RWPE1 (cell line): ENCODE measurements around the gene PKP1.
"Not testable (repeated sequence)": the region's sequence is repeated elsewhere in the genome, so short reads cannot be mapped to it uniquely, and the experiment has no call there.

Experiments
- CTCF ChIA-PET: fragments of 350-600 bp; sonication (Branson Sonifier 250); formaldehyde crosslinking; extraction: SDS; loops from one replicate; lab custom pipeline; 2021; lab: Yijun Ruan, JAX
- POLR2A ChIA-PET: fragments of 400-600 bp; formaldehyde crosslinking; extraction: SDS; loops from one replicate; lab custom pipeline; 2020; ENCODE audit warnings: antibody characterized with exemption; ENCODE audit not compliant: low non-redundant PET; lab: Yijun Ruan, JAX
- DNase-seq: peaks from one replicate; pipeline ENCODE4 v3.0.0; 2012; ENCODE audit warnings: low spot score
- H3K27ac ChIP-seq: fragments of 450-650 bp; 2 replicates; pipeline ENCODE4 v1.5.1; 2017
- CTCF ChIP-seq: fragments of 450-650 bp; conservative IDR thresholded peaks from 2 replicates; pipeline ENCODE4 v1.5.1; 2017; ENCODE audit warnings: low read depth, mild to moderate bottlenecking

Gene PKP1

GRCh38 chr1:201253906-201254624 is 29.2 kb upstream of the PKP1 start:
- DNase-seq = no peak
- peak overlapping the region; percentile 69 for H3K27ac ChIP-seq
- POLR2A ChIA-PET = interaction anchor here (0.8 to 1.3 kb wide), 2 partner anchors 29 to 35 kb away, joined by 3 to 4 read pairs; partner anchors contain the start of gene PKP1
- CTCF ChIA-PET = interaction anchor here (0.5 to 2.9 kb wide), 49 partner anchors 9 to 480 kb away, joined by 3 to 46 read pairs (median 5); partner anchors contain the start of gene PKP1
- TF ChIP-seq CTCF = no peak

GRCh38 chr1:201254625-201255478 is 28.5 kb upstream of the PKP1 start:
- peak; percentile 91 for DNase-seq
- CTCF ChIA-PET = interaction anchor here (0.5 to 2.9 kb wide), 50 partner anchors 8 to 481 kb away, joined by 3 to 46 read pairs (median 5); partner anchors contain the start of gene PKP1
- H3K27ac ChIP-seq = peak overlapping the region; percentile 69
- POLR2A ChIA-PET = interaction anchor here (1.3 kb wide), 1 partner anchor 28 kb away, joined by 4 read pairs; the partner anchor contains the start of gene PKP1
- peak; percentile 97 for TF ChIP-seq CTCF

GRCh38 chr1:201255479-201256362 is 27.6 kb upstream of the PKP1 start:
- ChIA-PET POLR2A (no interaction called here), CTCF (interaction anchor here (1.1 to 2.9 kb wide), 11 partner anchors 15 to 111 kb away, joined by 3 to 46 read pairs (median 10); partner anchors contain the start of gene PKP1)
- DNase-seq = no peak
- TF ChIP-seq CTCF = no peak
- peak overlapping the region; percentile 69 for H3K27ac ChIP-seq

- CTCF ChIA-PET = interaction anchor here (0.5 to 2.6 kb wide), 7 partner anchors 9 to 797 kb away, joined by 3 to 31 read pairs (median 4); partner anchors contain the start of gene PKP1
- POLR2A ChIA-PET = interaction anchor here (5.2 kb wide), 1 partner anchor 28 kb away, joined by 109 read pairs; the partner anchor contains the start of gene PKP1
- H3K27ac ChIP-seq = 0 out of 2 replicates have a peak overlapping the region, but pooled peaks have one; percentile 99
- not testable (repeated sequence) for DNase-seq
Observed at GRCh38 chr1:201258132-201258531, 25.2 kb upstream of the PKP1 start.

- CTCF ChIA-PET = interaction anchor here (0.5 to 2.6 kb wide), 15 partner anchors 9 to 797 kb away, joined by 3 to 31 read pairs (median 4); partner anchors contain the start of gene PKP1
- POLR2A ChIA-PET = interaction anchor here (0.7 to 5.2 kb wide), 4 partner anchors 16 to 88 kb away, joined by 3 to 109 read pairs (median 6); partner anchors contain the start of gene PKP1
Observed at GRCh38 chr1:201258763-201259230, 24.5 kb upstream of the PKP1 start.

More at GRCh38 chr1:201258763-201259230, 24.5 kb upstream of the PKP1 start:
- TF ChIP-seq CTCF = no peak
- DNase-seq = no peak
- peak overlapping the region; percentile 99 for H3K27ac ChIP-seq
